22Rv1 (cell line): ENCODE measurements around the gene BNC2.

Experiments used
- CTCF ChIP-seq: fragments of 450-650 bp; IDR thresholded peaks from 2 replicates; pipeline ENCODE4 v1.5.1; 2017; ENCODE audit warnings: mild to moderate bottlenecking
- ZFX ChIP-seq: fragments of 450-650 bp; IDR thresholded peaks from 2 replicates; pipeline ENCODE4 v1.6.1; 2017; ENCODE audit warnings: antibody characterized with exemption, borderline replicate concordance

GRCh38 chr9:16642421-16643109, 227.9 kb downstream of the BNC2 start:
- TF ChIP-seq CTCF = no peak
- TF ChIP-seq ZFX = no peak
